A549 (cell line): ENCODE data around the gene PRG3. TPM values are rescaled to one million over a fixed set of nuclear protein-coding genes. Genes with fewer than 3 reads are reported as not detected.
"Not testable (repeated sequence)": the region's sequence is repeated elsewhere in the genome, so short reads cannot be mapped to it uniquely, and the experiment has no call there.

Experiments used
- ATAC-seq, 2 experiments: fragments of 200-7000 bp in 1 of 2; fragments of >200 bp in 1 of 2; cut with Nextera tagmentation in 1 of 2; cut with Tn5 transposase in 1 of 2; 3 replicates each; pipeline versions ENCODE4 v1.8.0 to v1.9.1; 2018 to 2020; ENCODE audit warnings: mild to moderate bottlenecking in 1 of 2, moderate library complexity in 1 of 2
- CTCF ChIA-PET: fragments of 300-600 bp; sonication (Branson Sonifier 250); formaldehyde crosslinking; extraction: SDS; loops from one replicate; lab custom pipeline; 2021; ENCODE audit warnings: antibody characterized with exemption, inconsistent platforms; lab: Yijun Ruan, JAX
- POLR2A ChIA-PET: fragments of 350-600 bp; formaldehyde crosslinking; extraction: SDS; loops from one replicate; lab custom pipeline; 2021; ENCODE audit warnings: antibody characterized with exemption, inconsistent platforms; lab: Yijun Ruan, JAX
- DNase-seq, 2 experiments: peaks; one replicate each; pipeline versions ENCODE4 v3.0.0 to v3.0.0-alpha.2; 2011 to 2016; ENCODE audit warnings: low read depth in 1 of 2, low spot score in 1 of 2
- FAIRE-seq: peaks from 2 replicates; lab custom pipeline; 2011; peaks lifted over from hg19 to GRCh38; lab: Jason Lieb, UNC
- H3K27ac ChIP-seq, 2 experiments: fragments of >200 bp; sonication (Bioruptor Twin); formaldehyde crosslinking; 3 replicates each; pipeline ENCODE4 v1.5.1; 2016 to 2017
- H3K4me1 ChIP-seq: fragments of >200 bp; sonication (Bioruptor Twin); formaldehyde crosslinking; 3 replicates; pipeline ENCODE4 v1.6.1; 2016
- H3K4me2 ChIP-seq: fragments of >200 bp; sonication (Bioruptor Twin); formaldehyde crosslinking; 3 replicates; pipeline ENCODE4 v1.6.1; 2016
- H3K4me3 ChIP-seq: fragments of >200 bp; sonication (Bioruptor Twin); formaldehyde crosslinking; 3 replicates; pipeline ENCODE4 v1.5.1; 2016
- H3K9me3 ChIP-seq: fragments of >200 bp; sonication (Bioruptor Twin); formaldehyde crosslinking; 3 replicates; pipeline ENCODE4 v1.6.1; 2016
- CBX8 ChIP-seq: fragments of 200-600 bp; sonication (generic); IDR thresholded peaks from 2 replicates; pipeline ENCODE4 v1.6.1; 2016
- EHMT2 ChIP-seq: fragments of 200-600 bp; sonication (generic); IDR thresholded peaks from 2 replicates; pipeline ENCODE4 v1.6.1; 2016; ENCODE audit warnings: antibody characterized with exemption, low read depth, mild to moderate bottlenecking, moderate library complexity
- ESRRA ChIP-seq: fragments of 150-350 bp; IDR thresholded peaks from 2 replicates; pipeline ENCODE4 v1.6.1; 2014; ENCODE audit warnings: mild to moderate bottlenecking, low read length, borderline replicate concordance
- FOSB ChIP-seq: fragments of 250-450 bp; sonication (Bioruptor Pico); IDR thresholded peaks from 2 replicates; pipeline ENCODE4 v1.5.0; 2020; ENCODE audit warnings: mild to moderate bottlenecking, moderate library complexity
- HEYL ChIP-seq: fragments of 250-450 bp; sonication (Bioruptor Pico); IDR thresholded peaks from 2 replicates; pipeline ENCODE4 v1.8.0; 2021; ENCODE audit warnings: mild to moderate bottlenecking, moderate library complexity
- JUN ChIP-seq, 2 experiments: fragments of >200 bp; sonication (Bioruptor Twin); formaldehyde crosslinking; IDR thresholded peaks; 2 replicates in 1 of 2; 3 replicates in 1 of 2; pipeline ENCODE4 v1.6.1; 2016 to 2017
- KDM1A ChIP-seq: fragments of 200-600 bp; sonication (generic); IDR thresholded peaks from 2 replicates; pipeline ENCODE4 v1.6.1; 2016; ENCODE audit warnings: low read depth, mild to moderate bottlenecking
- MAFK ChIP-seq: fragments of 450-650 bp; IDR thresholded peaks from 2 replicates; pipeline ENCODE4 v1.6.1; 2014; ENCODE audit not compliant: partially characterized antibody
- NFE2L2 ChIP-seq: fragments of 150-350 bp; conservative IDR thresholded peaks from 2 replicates; pipeline ENCODE4 v1.6.1; 2014; ENCODE audit warnings: low read length
- RAD21 ChIP-seq, 2 experiments: fragments of >200 bp in 1 of 2; sonication (Bioruptor Twin) in 1 of 2; formaldehyde crosslinking in 1 of 2; IDR thresholded peaks in 1 of 2; conservative IDR thresholded peaks in 1 of 2; 2 replicates in 1 of 2; 3 replicates in 1 of 2; pipeline ENCODE4 v1.6.1; 2012 to 2018; ENCODE audit warnings: inconsistent platforms in 1 of 2
- RARB ChIP-seq: fragments of 250-450 bp; sonication (Bioruptor Pico); IDR thresholded peaks from 2 replicates; pipeline ENCODE4 v1.8.0; 2021; ENCODE audit warnings: mild to moderate bottlenecking, moderate library complexity
- RCOR1 ChIP-seq: fragments of 150-350 bp; IDR thresholded peaks from 2 replicates; pipeline ENCODE4 v1.6.1; 2014; ENCODE audit warnings: antibody characterized with exemption, low read length, low read depth
- RFX5 ChIP-seq: fragments of 450-650 bp; IDR thresholded peaks from 2 replicates; pipeline ENCODE4 v1.7.1; 2014; ENCODE audit warnings: antibody characterized with exemption, mild to moderate bottlenecking, moderate library complexity
- RNF2 ChIP-seq: fragments of 200-600 bp; sonication (generic); IDR thresholded peaks from 2 replicates; pipeline ENCODE4 v1.6.1; 2016; ENCODE audit warnings: low read depth, mild to moderate bottlenecking, antibody characterized with exemption, moderate library complexity, borderline replicate concordance
- SMC3 ChIP-seq: fragments of >200 bp; sonication (Bioruptor Twin); formaldehyde crosslinking; IDR thresholded peaks from 3 replicates; pipeline ENCODE4 v1.6.1; 2018; ENCODE audit warnings: inconsistent platforms
- TFCP2L1 ChIP-seq: fragments of 250-450 bp; sonication (Bioruptor Pico); IDR thresholded peaks from 2 replicates; pipeline ENCODE4 v1.5.0; 2021; ENCODE audit warnings: mild to moderate bottlenecking
- ZFP36 ChIP-seq: fragments of 450-650 bp; IDR thresholded peaks from 2 replicates; pipeline ENCODE4 v1.6.1; 2014; ENCODE audit warnings: borderline replicate concordance; ENCODE audit not compliant: partially characterized antibody
- ZNF302 ChIP-seq: fragments of 250-450 bp; sonication (Bioruptor Pico); IDR thresholded peaks from 2 replicates; pipeline ENCODE4 v1.9.0; 2021; ENCODE audit warnings: inconsistent platforms, mild to moderate bottlenecking, moderate library complexity
- WGBS: methylation state at CpG from one replicate; pipeline ENCODE4 v1.1.6; 2017; ENCODE audit errors: missing lambda C conversion rate; 5-methylcytosine and 5-hydroxymethylcytosine counted together
- polyA plus RNA-seq, 4 experiments: library from polyadenylated mRNA; depleted of rRNA in 3 of 4; stranded (reverse); fragments of >200 nt; fragmentation: RNase III in 1 of 4; extraction: RNeasy Plus Mini Kit Qiagen cat#74134 plus additional on column Dnase treatment in 1 of 4; gene quantifications; 2 replicates in 3 of 4; 3 replicates in 1 of 4; pipeline ENCODE4 v1.2.3, GENCODE V29; 2011 to 2017
- TF ChIP-seq, protein P1 (sequence below): fragments of >200 bp; sonication (Bioruptor Twin); formaldehyde crosslinking; IDR thresholded peaks from 2 replicates; pipeline ENCODE4 v1.6.1; 2016
- TF ChIP-seq, protein P2 (sequence below): fragments of >200 bp; sonication (Bioruptor Twin); formaldehyde crosslinking; IDR thresholded peaks from 3 replicates; pipeline ENCODE4 v1.5.1; 2016
- TF ChIP-seq, protein P3 (sequence below): IDR thresholded peaks from 2 replicates; pipeline ENCODE4 v1.6.1; 2012; ENCODE audit warnings: low read depth, borderline replicate concordance
- TF ChIP-seq, protein P4 (sequence below): IDR thresholded peaks from 2 replicates; pipeline ENCODE4 v1.6.1; 2012
- TF ChIP-seq, protein P5 (sequence below): fragments of 250-450 bp; sonication (Bioruptor Pico); IDR thresholded peaks from 2 replicates; pipeline ENCODE4 v1.5.0; 2020; ENCODE audit warnings: low read depth, mild to moderate bottlenecking, moderate library complexity

PRG3 gene
- polyA plus RNA-seq, 2 of the 4 experiments (the other 2 are of a cell fraction), result not detected

DNA sequence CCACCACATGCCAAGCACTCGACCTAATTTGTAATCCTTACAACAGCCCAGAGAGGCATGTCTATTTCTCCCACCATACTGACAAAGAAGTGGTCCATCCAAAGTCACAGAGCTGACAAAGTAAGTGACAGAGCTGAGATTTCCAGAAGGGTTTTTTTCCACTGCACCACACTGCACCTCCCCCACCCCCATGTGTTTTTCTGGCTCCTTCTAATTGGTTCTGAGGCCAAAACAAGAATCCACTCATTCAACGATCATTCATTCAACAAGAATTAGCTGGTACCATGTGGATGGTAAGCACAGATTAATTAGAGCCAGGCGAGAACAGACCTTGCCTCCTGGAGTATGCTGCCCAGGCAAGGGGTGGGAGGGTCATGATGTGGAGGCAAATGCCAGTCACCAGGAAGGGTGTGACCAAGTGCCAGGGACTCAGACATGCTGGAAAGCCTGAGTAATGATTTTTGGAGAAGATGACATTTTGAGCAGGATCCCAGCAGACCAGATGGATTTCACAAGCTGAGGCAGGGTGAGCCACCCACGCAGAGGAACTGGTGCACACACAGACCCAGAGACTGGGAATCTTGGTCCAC is 24.4 kb upstream of the PRG3 start:
- Histone ChIP-seq H3K4me2 (0 out of 3 replicates have a peak overlapping the region, but pooled peaks have one; percentile 53), H3K4me3 (no peak overlapping the region), H3K27ac (peak overlapping the region; percentile 7 to 72; a peak in 5 of 6 replicates), H3K4me1 (peaks cover 33% of the 10 kb centered on the region), H3K9me3 (no peaks in the 10 kb centered on the region)
- ChIA-PET POLR2A (no interaction called here), CTCF (interaction anchor here (1.0 to 2.3 kb wide), 5 partner anchors 11 to 163 kb away, joined by 3 to 6 read pairs (median 3); no protein-coding TSS in a partner anchor)
- ATAC-seq, result no peak
- TF ChIP-seq FOSB (CRISPR knock-in tag) (no peak), KDM1A (no peak), MAFK (no peak), RNF2 (no peak), HEYL (no peak), ESRRA (no peak), CBX8 (no peak), SMC3 (no peak), NFE2L2 (no peak), TFCP2L1 (CRISPR knock-in tag) (no peak), RFX5 (no peak)
- TF ChIP-seq, protein P1, sequence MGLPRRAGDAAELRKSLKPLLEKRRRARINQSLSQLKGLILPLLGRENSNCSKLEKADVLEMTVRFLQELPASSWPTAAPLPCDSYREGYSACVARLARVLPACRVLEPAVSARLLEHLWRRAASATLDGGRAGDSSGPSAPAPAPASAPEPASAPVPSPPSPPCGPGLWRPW, result no peak
- TF ChIP-seq, protein P2, sequence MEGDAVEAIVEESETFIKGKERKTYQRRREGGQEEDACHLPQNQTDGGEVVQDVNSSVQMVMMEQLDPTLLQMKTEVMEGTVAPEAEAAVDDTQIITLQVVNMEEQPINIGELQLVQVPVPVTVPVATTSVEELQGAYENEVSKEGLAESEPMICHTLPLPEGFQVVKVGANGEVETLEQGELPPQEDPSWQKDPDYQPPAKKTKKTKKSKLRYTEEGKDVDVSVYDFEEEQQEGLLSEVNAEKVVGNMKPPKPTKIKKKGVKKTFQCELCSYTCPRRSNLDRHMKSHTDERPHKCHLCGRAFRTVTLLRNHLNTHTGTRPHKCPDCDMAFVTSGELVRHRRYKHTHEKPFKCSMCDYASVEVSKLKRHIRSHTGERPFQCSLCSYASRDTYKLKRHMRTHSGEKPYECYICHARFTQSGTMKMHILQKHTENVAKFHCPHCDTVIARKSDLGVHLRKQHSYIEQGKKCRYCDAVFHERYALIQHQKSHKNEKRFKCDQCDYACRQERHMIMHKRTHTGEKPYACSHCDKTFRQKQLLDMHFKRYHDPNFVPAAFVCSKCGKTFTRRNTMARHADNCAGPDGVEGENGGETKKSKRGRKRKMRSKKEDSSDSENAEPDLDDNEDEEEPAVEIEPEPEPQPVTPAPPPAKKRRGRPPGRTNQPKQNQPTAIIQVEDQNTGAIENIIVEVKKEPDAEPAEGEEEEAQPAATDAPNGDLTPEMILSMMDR, result no peak
- TF ChIP-seq, protein P3, sequence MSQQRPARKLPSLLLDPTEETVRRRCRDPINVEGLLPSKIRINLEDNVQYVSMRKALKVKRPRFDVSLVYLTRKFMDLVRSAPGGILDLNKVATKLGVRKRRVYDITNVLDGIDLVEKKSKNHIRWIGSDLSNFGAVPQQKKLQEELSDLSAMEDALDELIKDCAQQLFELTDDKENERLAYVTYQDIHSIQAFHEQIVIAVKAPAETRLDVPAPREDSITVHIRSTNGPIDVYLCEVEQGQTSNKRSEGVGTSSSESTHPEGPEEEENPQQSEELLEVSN, result no peak
- TF ChIP-seq, protein P4, sequence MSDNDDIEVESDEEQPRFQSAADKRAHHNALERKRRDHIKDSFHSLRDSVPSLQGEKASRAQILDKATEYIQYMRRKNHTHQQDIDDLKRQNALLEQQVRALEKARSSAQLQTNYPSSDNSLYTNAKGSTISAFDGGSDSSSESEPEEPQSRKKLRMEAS, result no peak
- WGBS, result 60% methylated on average over 4 of the region's 4 CpGs
- DNase-seq, result no peak
- FAIRE-seq, result no peak

DNA sequence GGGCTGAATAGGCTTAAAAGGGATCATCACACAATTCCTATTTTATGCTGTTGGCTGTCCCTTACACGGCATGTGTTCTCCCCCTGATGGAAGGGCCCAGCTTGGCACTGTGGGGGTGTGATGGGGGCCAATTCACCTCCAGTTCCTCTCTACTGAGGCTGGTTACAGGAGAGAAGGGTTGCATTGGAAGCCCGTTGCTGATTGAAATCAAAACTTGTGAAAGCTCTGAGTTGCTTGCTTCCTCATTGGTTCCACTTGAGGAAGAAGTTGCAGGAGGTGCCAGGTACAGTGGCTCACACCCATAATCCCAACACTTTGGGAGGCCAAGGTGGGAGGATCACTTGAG is 22.8 kb upstream of the PRG3 start:
- ATAC-seq (no peak), DNase-seq (no peak), FAIRE-seq (no peak)
- H3K27ac ChIP-seq, result no peak overlapping the region
- TF ChIP-seq RAD21 (conservative IDR thresholded peaks at IDR 0.05 in 1 of 2, IDR thresholded peaks at IDR 0.05 in 1 of 2), result no peak
- no peak for TF ChIP-seq RCOR1
- TF ChIP-seq MAFK, result no peak
- TF ChIP-seq, protein P5, sequence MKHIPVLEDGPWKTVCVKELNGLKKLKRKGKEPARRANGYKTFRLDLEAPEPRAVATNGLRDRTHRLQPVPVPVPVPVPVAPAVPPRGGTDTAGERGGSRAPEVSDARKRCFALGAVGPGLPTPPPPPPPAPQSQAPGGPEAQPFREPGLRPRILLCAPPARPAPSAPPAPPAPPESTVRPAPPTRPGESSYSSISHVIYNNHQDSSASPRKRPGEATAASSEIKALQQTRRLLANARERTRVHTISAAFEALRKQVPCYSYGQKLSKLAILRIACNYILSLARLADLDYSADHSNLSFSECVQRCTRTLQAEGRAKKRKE (CRISPR knock-in tag), result no peak
- no peak for TF ChIP-seq FOSB (CRISPR knock-in tag)
- no peak for TF ChIP-seq JUN (IDR thresholded peaks at IDR 0.05)
- TF ChIP-seq ZFP36, result no peak
- TF ChIP-seq RARB (CRISPR knock-in tag), result no peak
- TF ChIP-seq ZNF302, result no peak
- no peak for TF ChIP-seq EHMT2
- no peak overlapping the region for H3K4me3 ChIP-seq
- H3K9me3 ChIP-seq, result no peaks in the 10 kb centered on the region
- WGBS, result 92% methylated on average over 1 of the region's 2 CpGs
- peaks cover 37% of the 10 kb centered on the region for H3K4me1 ChIP-seq
- ChIA-PET POLR2A (no interaction called here), CTCF (no interaction called here)
- H3K4me2 ChIP-seq, result no peak overlapping the region

DNA sequence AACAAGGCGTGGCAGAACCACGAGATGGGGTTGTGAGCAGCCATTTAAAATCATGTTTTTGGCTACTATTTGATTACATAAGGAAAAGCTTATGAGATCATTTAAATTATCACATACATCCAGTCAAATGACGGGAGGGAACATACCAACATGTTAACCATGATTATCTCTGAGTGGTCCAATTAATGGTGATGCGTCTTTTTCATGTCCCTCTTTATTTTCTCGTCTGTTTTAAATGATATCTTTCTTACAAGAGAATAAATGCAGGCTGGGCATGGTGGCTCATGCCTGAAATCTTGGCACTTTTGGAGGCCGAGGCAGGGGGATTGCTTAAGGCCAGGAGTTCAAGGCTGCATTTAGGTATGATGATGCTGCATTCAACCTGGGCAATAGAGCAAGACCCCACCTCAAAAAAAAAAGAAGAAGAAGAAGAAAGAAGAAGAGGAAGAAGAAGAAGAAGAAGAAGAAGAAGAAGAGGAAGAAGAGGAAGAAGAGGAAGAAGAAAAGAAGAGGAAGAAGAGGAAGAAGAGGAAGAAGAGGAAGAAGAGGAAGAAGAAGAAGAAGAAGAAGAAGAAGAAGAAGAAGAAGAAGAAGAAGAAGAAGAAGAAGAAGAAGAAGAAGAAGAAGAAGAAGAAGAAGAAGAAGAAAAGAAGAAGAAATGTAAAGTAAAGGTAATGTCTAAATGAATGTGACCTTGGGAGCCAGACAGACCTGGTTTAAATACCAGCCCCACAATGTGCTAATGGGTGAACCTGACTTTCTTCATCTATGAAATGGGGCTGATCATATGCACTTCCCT is 22.3 kb upstream of the PRG3 start:
- DNase-seq, H3K9me3 ChIP-seq, H3K4me2 ChIP-seq, POLR2A ChIA-PET, H3K4me3 ChIP-seq, ATAC-seq, FAIRE-seq: not testable (repeated sequence)
- WGBS, result 43% methylated on average over 6 of the region's 6 CpGs
- H3K4me1 ChIP-seq, result peaks cover 37% of the 10 kb centered on the region
- CTCF ChIA-PET, result interaction anchor here (1.4 kb wide), 1 partner anchor 55 kb away, joined by 4 read pairs; no protein-coding TSS in a partner anchor
- H3K27ac ChIP-seq, result peak overlapping the region in 1 of 2 experiments; percentile 32; a peak in 1 of 6 replicates
